Loucy (cell line): ENCODE results near the gene TRERF1.

Experiments
- EZH2phosphoT487 ChIP-seq: fragments of 200-600 bp; IDR thresholded peaks from 2 replicates; pipeline ENCODE4 v1.6.1; 2018; ENCODE audit warnings: antibody characterized with exemption, mild to moderate bottlenecking, moderate library complexity, borderline replicate concordance
- TF ChIP-seq, protein P1 (sequence below): fragments of 200-600 bp; sonication (generic); conservative IDR thresholded peaks from 2 replicates; pipeline ENCODE4 v1.5.1; 2014; ENCODE audit warnings: mild to moderate bottlenecking, antibody characterized with exemption, low read length

DNA sequence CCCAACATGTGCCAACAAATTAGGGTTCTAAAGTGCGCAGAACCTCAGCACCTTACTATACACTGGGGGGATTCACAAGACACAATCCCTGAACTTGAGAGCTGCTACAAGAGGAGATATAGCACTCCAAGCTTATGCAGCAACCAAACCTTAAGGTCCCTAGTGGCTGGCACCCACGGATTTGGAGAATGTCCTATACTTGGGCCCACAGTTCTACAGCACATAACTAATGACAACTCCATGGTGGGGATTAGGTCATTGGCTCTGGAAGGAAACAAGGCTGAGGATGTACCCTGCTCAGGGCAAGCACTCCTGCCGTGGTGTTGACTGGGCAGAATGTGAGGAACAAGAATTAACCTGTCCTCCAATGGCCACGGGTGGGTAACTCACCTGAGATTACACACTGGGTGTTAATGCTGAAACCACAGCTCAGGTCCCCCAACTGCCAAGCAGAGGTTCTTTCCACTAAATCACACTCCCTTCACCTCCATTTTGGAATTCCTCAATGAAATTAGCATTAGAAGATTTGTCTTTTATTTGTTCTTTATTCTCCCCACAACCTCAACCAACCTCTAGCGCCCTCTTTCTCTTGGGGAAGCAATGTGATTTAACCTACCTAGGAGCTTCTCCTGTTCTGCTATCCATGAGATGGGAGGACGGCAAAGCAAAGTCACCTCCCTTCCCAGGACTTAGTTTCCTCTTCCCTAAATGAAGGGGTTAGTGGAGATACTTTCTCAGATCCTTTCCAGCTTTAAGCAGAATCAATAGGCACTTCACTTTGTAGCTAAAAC lies 32.0 kb downstream of the TRERF1 start:
- TF ChIP-seq, protein P1, sequence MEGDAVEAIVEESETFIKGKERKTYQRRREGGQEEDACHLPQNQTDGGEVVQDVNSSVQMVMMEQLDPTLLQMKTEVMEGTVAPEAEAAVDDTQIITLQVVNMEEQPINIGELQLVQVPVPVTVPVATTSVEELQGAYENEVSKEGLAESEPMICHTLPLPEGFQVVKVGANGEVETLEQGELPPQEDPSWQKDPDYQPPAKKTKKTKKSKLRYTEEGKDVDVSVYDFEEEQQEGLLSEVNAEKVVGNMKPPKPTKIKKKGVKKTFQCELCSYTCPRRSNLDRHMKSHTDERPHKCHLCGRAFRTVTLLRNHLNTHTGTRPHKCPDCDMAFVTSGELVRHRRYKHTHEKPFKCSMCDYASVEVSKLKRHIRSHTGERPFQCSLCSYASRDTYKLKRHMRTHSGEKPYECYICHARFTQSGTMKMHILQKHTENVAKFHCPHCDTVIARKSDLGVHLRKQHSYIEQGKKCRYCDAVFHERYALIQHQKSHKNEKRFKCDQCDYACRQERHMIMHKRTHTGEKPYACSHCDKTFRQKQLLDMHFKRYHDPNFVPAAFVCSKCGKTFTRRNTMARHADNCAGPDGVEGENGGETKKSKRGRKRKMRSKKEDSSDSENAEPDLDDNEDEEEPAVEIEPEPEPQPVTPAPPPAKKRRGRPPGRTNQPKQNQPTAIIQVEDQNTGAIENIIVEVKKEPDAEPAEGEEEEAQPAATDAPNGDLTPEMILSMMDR, result peak; percentile 48
- no peak for TF ChIP-seq EZH2phosphoT487
